Hindlimb muscle (tissue), 1 donor: Measurements from ENCODE around the gene LEMD1. TPM values are rescaled to one million over a fixed set of nuclear protein-coding genes. Genes with fewer than 3 reads are reported as not detected.

Experiments used
- polyA plus RNA-seq: library from polyadenylated mRNA; unstranded; fragments of 120-200 nt; gene quantifications from one replicate; pipeline ENCODE4 v1.2.1, GENCODE V29; 2013; ENCODE audit not compliant: insufficient read length

The LEMD1 gene
- polyA plus RNA-seq, 1 donor, result not detected

Other genes with a start within 250 kb of the LEMD1 start
- 7.4 TPM for gene DSTYK, start 210.4 kb downstream of the LEMD1 start, polyA plus RNA-seq
- 11.8 TPM for gene TMCC2, start 194.1 kb downstream of the LEMD1 start, polyA plus RNA-seq
- gene NUAK2, start 100.3 kb downstream of the LEMD1 start, polyA plus RNA-seq, result 0.71 TPM
- gene KLHDC8A, start 65.1 kb downstream of the LEMD1 start, polyA plus RNA-seq, result 0.59 TPM
- gene BLACAT1, start 34.0 kb upstream of the LEMD1 start, polyA plus RNA-seq, result not detected
- gene CDK18, start 82.6 kb upstream of the LEMD1 start, polyA plus RNA-seq, result 28.3 TPM
- gene ELK4, start 210.0 kb upstream of the LEMD1 start, polyA plus RNA-seq, result 14.2 TPM